Neural cell (in vitro differentiated cells): ENCODE measurements around the gene CCDC24. TPM values are rescaled to one million over a fixed set of nuclear protein-coding genes. Genes with fewer than 3 reads are reported as not detected.

Source experiments
- H2AFZ ChIP-seq: fragments of 200-600, 300-800 bp; sonication (generic), shearing (Covaris generic); 2 replicates; pipeline ENCODE4 v1.6.0; 2014; ENCODE audit warnings: low read depth, mild to moderate bottlenecking, antibody characterized with exemption, low read length, moderate library complexity
- H3F3A ChIP-seq: fragments of 200-600 bp; shearing (Covaris generic); 2 replicates; pipeline ENCODE4 v1.6.1; 2016; ENCODE audit warnings: mild to moderate bottlenecking, moderate library complexity, mixed read lengths, antibody characterized with exemption, low read length; ENCODE audit not compliant: insufficient read depth, poor library complexity, severe bottlenecking
- H3K27ac ChIP-seq: fragments of 200-600, 300-800 bp; sonication (generic), shearing (Covaris generic); 2 replicates; pipeline ENCODE4 v1.5.1; 2014; ENCODE audit warnings: mild to moderate bottlenecking, low read length, moderate library complexity
- H3K27me3 ChIP-seq: fragments of 300-800, 200-600 bp; sonication (generic), shearing (Covaris generic); 2 replicates; pipeline ENCODE4 v1.6.0; 2014; ENCODE audit warnings: mild to moderate bottlenecking, low read depth, low read length, moderate library complexity; ENCODE audit not compliant: insufficient read depth
- H3K36me3 ChIP-seq: fragments of 300-800, 200-600 bp; sonication (generic), shearing (Covaris generic); 2 replicates; pipeline ENCODE4 v1.5.1; 2014; ENCODE audit warnings: mild to moderate bottlenecking, antibody characterized with exemption, low read length, moderate library complexity; ENCODE audit not compliant: insufficient read depth
- H3K4me2 ChIP-seq: fragments of 300-800, 200-600 bp; sonication (generic), shearing (Covaris generic); 2 replicates; pipeline ENCODE4 v1.6.0; 2014; ENCODE audit warnings: mild to moderate bottlenecking, low read length
- H3K4me3 ChIP-seq: fragments of 300-800, 200-600 bp; sonication (generic), shearing (Covaris generic); 2 replicates; pipeline ENCODE4 v1.5.1; 2014; ENCODE audit warnings: mild to moderate bottlenecking, low read length, moderate library complexity
- H3K79me2 ChIP-seq: fragments of 200-600 bp; shearing (Covaris generic); replicated peaks from 2 replicates; pipeline ENCODE4 v1.6.0; 2014; ENCODE audit warnings: mild to moderate bottlenecking, low read length, moderate library complexity; ENCODE audit not compliant: insufficient read depth
- H3K9ac ChIP-seq: fragments of 300-800, 200-600 bp; sonication (generic), shearing (Covaris generic); 2 replicates; pipeline ENCODE4 v1.6.1; 2016; ENCODE audit warnings: mild to moderate bottlenecking, low read length, mixed read lengths
- H3K9me2 ChIP-seq: fragments of 200-600 bp; shearing (Covaris generic); 2 replicates; pipeline ENCODE4 v1.6.1; 2016; ENCODE audit warnings: mild to moderate bottlenecking, low read length, mixed read lengths; ENCODE audit not compliant: insufficient read depth
- H3K9me3 ChIP-seq: fragments of 200-600, 300-800 bp; sonication (generic), shearing (Covaris generic); 2 replicates; pipeline ENCODE4 v1.6.1; 2016; ENCODE audit warnings: mild to moderate bottlenecking, mixed run types, low read length, moderate library complexity, mixed read lengths
- H4K20me1 ChIP-seq: fragments of 200-600 bp; shearing (Covaris generic); 2 replicates; pipeline ENCODE4 v1.6.1; 2016; ENCODE audit warnings: mild to moderate bottlenecking, mixed run types; ENCODE audit not compliant: insufficient read depth
- EP300 ChIP-seq: fragments of 450-650 bp; conservative IDR thresholded peaks from 2 replicates; pipeline ENCODE4 v1.6.1; 2014; ENCODE audit warnings: antibody characterized with exemption, mild to moderate bottlenecking, moderate library complexity; ENCODE audit not compliant: poor library complexity, severe bottlenecking
- EZH2 ChIP-seq: fragments of 200-600, 300-800 bp; shearing (Covaris generic), sonication (generic); IDR thresholded peaks from 2 replicates; pipeline ENCODE4 v1.6.1; 2014; ENCODE audit warnings: antibody characterized with exemption, low read length, borderline replicate concordance, mild to moderate bottlenecking; ENCODE audit not compliant: insufficient read depth, poor library complexity, severe bottlenecking
- MXI1 ChIP-seq: fragments of 450-650 bp; conservative IDR thresholded peaks from 2 replicates; pipeline ENCODE4 v1.6.1; 2014; ENCODE audit warnings: antibody characterized with exemption, mild to moderate bottlenecking; ENCODE audit not compliant: poor library complexity, severe bottlenecking
- POLR2AphosphoS5 ChIP-seq: IDR thresholded peaks from 2 replicates; pipeline ENCODE4 v1.6.1; 2012
- RAD21 ChIP-seq: fragments of 450-650 bp; conservative IDR thresholded peaks from 2 replicates; pipeline ENCODE4 v1.6.1; 2014; ENCODE audit warnings: antibody characterized with exemption, mild to moderate bottlenecking, moderate library complexity
- SMC3 ChIP-seq: fragments of 450-650 bp; conservative IDR thresholded peaks from 2 replicates; pipeline ENCODE4 v1.6.1; 2014; ENCODE audit warnings: antibody characterized with exemption, mild to moderate bottlenecking, moderate library complexity; ENCODE audit not compliant: poor library complexity
- TAF1 ChIP-seq: IDR thresholded peaks from 2 replicates; pipeline ENCODE4 v1.6.1; 2012; ENCODE audit warnings: low read depth
- polyA plus RNA-seq: library from polyadenylated mRNA; depleted of rRNA; stranded (reverse); fragments of >200 nt; gene quantifications from 2 replicates; pipeline ENCODE4 v1.2.3, GENCODE V29; 2014
- TF ChIP-seq, protein P1 (sequence below): IDR thresholded peaks from 2 replicates; pipeline ENCODE4 v1.6.1; 2012; ENCODE audit warnings: borderline replicate concordance
- TF ChIP-seq, protein P2 (sequence below): fragments of 450-650 bp; IDR thresholded peaks from 2 replicates; pipeline ENCODE4 v1.5.1; 2014; ENCODE audit warnings: antibody characterized with exemption, mild to moderate bottlenecking, moderate library complexity; ENCODE audit not compliant: poor library complexity, severe bottlenecking

The CCDC24 gene
- polyA plus RNA-seq, 1 donor from 2014 or later: 16.5 TPM

DNA sequence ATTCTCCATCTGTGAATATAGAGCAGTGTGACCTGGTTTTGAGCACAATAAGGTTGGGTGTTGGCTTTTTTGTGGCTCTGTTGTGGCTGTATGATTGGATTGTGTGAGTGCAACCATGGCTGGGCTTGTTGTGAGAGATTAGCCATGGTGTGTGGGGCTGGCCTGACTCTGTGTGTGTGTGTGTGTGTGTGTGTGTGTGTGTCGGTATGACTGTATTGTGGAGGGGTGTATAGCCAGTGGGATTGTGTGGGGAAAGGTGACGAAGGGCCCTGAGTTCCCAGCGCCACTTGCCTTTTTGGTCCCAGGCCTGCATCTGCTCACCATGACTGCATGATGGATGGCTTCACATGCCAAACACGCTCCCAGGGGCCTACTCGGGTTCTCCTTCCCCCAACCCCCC is 45.8 kb downstream of the CCDC24 start:
- Histone ChIP-seq H3K9me2 (no peaks in the 10 kb centered on the region), H3K4me2 (no peak overlapping the region), H3K27ac (no peak overlapping the region), H3F3A (no peaks in the 10 kb centered on the region), H3K79me2 (no peaks in the 10 kb centered on the region), H3K4me3 (no peak overlapping the region), H2AFZ (no peak overlapping the region), H3K27me3 (no peaks in the 10 kb centered on the region), H3K36me3 (no peaks in the 10 kb centered on the region), H4K20me1 (no peaks in the 10 kb centered on the region), H3K9me3 (no peaks in the 10 kb centered on the region), H3K9ac (no peak overlapping the region)
- TF ChIP-seq EZH2 (no peak), MXI1 (no peak), POLR2AphosphoS5 (no peak), TAF1 (no peak), SMC3 (no peak), EP300 (no peak), RAD21 (no peak)
- TF ChIP-seq, protein P1, sequence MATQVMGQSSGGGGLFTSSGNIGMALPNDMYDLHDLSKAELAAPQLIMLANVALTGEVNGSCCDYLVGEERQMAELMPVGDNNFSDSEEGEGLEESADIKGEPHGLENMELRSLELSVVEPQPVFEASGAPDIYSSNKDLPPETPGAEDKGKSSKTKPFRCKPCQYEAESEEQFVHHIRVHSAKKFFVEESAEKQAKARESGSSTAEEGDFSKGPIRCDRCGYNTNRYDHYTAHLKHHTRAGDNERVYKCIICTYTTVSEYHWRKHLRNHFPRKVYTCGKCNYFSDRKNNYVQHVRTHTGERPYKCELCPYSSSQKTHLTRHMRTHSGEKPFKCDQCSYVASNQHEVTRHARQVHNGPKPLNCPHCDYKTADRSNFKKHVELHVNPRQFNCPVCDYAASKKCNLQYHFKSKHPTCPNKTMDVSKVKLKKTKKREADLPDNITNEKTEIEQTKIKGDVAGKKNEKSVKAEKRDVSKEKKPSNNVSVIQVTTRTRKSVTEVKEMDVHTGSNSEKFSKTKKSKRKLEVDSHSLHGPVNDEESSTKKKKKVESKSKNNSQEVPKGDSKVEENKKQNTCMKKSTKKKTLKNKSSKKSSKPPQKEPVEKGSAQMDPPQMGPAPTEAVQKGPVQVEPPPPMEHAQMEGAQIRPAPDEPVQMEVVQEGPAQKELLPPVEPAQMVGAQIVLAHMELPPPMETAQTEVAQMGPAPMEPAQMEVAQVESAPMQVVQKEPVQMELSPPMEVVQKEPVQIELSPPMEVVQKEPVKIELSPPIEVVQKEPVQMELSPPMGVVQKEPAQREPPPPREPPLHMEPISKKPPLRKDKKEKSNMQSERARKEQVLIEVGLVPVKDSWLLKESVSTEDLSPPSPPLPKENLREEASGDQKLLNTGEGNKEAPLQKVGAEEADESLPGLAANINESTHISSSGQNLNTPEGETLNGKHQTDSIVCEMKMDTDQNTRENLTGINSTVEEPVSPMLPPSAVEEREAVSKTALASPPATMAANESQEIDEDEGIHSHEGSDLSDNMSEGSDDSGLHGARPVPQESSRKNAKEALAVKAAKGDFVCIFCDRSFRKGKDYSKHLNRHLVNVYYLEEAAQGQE: no peak
- TF ChIP-seq, protein P2, sequence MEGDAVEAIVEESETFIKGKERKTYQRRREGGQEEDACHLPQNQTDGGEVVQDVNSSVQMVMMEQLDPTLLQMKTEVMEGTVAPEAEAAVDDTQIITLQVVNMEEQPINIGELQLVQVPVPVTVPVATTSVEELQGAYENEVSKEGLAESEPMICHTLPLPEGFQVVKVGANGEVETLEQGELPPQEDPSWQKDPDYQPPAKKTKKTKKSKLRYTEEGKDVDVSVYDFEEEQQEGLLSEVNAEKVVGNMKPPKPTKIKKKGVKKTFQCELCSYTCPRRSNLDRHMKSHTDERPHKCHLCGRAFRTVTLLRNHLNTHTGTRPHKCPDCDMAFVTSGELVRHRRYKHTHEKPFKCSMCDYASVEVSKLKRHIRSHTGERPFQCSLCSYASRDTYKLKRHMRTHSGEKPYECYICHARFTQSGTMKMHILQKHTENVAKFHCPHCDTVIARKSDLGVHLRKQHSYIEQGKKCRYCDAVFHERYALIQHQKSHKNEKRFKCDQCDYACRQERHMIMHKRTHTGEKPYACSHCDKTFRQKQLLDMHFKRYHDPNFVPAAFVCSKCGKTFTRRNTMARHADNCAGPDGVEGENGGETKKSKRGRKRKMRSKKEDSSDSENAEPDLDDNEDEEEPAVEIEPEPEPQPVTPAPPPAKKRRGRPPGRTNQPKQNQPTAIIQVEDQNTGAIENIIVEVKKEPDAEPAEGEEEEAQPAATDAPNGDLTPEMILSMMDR: no peak

DNA sequence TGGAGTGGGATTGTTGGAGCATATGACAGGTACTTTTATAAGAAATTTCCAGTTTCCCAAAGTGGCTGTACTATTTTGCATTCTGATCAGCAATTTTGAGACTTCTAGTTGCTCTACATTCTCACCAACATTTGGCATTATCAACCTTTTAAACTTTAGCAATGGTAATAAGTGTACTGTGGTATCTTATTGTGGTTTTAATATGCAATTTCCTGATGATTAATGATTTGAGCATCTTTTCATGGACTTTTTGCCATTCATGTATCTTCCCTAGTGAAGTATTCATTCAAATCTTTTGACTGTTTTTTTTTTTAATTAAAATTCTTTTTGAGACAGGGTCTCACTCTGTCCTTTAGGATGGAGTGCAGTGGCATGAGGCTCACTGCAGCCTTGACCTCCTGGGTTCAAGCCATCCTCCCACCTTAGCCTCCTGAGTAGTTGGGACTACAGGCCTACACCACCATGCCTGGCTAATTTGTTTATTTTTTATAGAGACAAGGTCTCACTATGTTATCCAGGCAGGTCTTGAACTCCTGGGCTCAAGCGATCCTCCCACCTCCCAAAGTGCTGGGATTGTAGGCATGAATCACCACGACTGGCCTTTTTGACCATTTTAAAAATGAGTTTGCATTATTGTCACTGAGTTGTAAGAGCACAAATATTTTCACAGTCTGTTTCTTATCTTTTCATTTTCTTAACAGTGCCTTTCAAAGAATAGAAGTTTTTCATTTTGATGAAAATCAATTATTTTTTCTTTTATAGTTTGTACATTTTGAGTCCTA is 47.7 kb downstream of the CCDC24 start:
- Histone ChIP-seq H3K27me3 (no peaks in the 10 kb centered on the region), H3K4me2 (no peak overlapping the region), H4K20me1 (no peaks in the 10 kb centered on the region), H3F3A (no peaks in the 10 kb centered on the region), H3K79me2 (no peaks in the 10 kb centered on the region), H3K4me3 (no peak overlapping the region), H2AFZ (no peak overlapping the region), H3K9ac (no peak overlapping the region), H3K9me2 (no peaks in the 10 kb centered on the region), H3K9me3 (no peaks in the 10 kb centered on the region), H3K27ac (no peak overlapping the region), H3K36me3 (no peaks in the 10 kb centered on the region)
- TF ChIP-seq EP300 (no peak), POLR2AphosphoS5 (no peak), TAF1 (no peak), SMC3 (no peak), RAD21 (no peak)
- TF ChIP-seq, protein P1: no peak
- TF ChIP-seq, protein P2: no peak
